Left kidney (tissue), 8 donors: ENCODE data around the gene EML3. TPM values are rescaled to one million over a fixed set of nuclear protein-coding genes. Genes with fewer than 3 reads are reported as not detected.
"Not testable (repeated sequence)": the region's sequence is repeated elsewhere in the genome, so short reads cannot be mapped to it uniquely, and the experiment has no call there.

Source experiments
- DNase-seq: peaks from one replicate; pipeline ENCODE4 v3.0.0-alpha.2; 2013
- long read RNA-seq, 8 donors: transcript quantifications; one replicate each; lab custom pipeline, GENCODE V29; 2026
- polyA plus RNA-seq: library from polyadenylated mRNA; unstranded; fragments of 120-200 nt; gene quantifications from one replicate; pipeline ENCODE4 v1.2.1, GENCODE V29; 2013; ENCODE audit not compliant: insufficient read length

The EML3 gene, protein sequence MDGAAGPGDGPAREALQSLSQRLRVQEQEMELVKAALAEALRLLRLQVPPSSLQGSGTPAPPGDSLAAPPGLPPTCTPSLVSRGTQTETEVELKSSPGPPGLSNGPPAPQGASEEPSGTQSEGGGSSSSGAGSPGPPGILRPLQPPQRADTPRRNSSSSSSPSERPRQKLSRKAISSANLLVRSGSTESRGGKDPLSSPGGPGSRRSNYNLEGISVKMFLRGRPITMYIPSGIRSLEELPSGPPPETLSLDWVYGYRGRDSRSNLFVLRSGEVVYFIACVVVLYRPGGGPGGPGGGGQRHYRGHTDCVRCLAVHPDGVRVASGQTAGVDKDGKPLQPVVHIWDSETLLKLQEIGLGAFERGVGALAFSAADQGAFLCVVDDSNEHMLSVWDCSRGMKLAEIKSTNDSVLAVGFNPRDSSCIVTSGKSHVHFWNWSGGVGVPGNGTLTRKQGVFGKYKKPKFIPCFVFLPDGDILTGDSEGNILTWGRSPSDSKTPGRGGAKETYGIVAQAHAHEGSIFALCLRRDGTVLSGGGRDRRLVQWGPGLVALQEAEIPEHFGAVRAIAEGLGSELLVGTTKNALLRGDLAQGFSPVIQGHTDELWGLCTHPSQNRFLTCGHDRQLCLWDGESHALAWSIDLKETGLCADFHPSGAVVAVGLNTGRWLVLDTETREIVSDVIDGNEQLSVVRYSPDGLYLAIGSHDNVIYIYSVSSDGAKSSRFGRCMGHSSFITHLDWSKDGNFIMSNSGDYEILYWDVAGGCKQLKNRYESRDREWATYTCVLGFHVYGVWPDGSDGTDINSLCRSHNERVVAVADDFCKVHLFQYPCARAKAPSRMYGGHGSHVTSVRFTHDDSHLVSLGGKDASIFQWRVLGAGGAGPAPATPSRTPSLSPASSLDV
- 36.4 TPM for polyA plus RNA-seq
- long read RNA-seq, donor 1 = 0 reads
- long read RNA-seq, donor 2, partial matches to known transcripts = 0 of 6 reads
- long read RNA-seq, donor 2, other reads (novel, unspliced or antisense) = 0 of 6 reads
- long read RNA-seq, donor 3 = 0 reads
- long read RNA-seq, donor 4 = 0 reads
- long read RNA-seq, donor 5, partial matches to known transcripts = 0 of 4 reads
- long read RNA-seq, donor 5, other reads (novel, unspliced or antisense) = 0 of 4 reads
- long read RNA-seq, donor 6, partial matches to known transcripts = 0 of 1 reads
- long read RNA-seq, donor 6, other reads (novel, unspliced or antisense) = 0 of 1 reads
- long read RNA-seq, donor 7, partial matches to known transcripts = 0 of 6 reads
- long read RNA-seq, donor 7, other reads (novel, unspliced or antisense) = 0 of 6 reads
- long read RNA-seq, donor 8, partial matches to known transcripts = 0 of 5 reads
- long read RNA-seq, donor 8, other reads (novel, unspliced or antisense) = 0 of 5 reads

GRCh38 chr11:62612366-62613290 is at the start of gene EML3, which contains the start of gene ROM1:
EML3 (minus strand) TSS chr11:62612775; CDS start chr11:62612457, 318 bp downstream.
ROM1 (plus strand) TSS chr11:62613257; CDS start chr11:62613282, 25 bp downstream.
- DNase-seq = peak; percentile 74

DNA sequence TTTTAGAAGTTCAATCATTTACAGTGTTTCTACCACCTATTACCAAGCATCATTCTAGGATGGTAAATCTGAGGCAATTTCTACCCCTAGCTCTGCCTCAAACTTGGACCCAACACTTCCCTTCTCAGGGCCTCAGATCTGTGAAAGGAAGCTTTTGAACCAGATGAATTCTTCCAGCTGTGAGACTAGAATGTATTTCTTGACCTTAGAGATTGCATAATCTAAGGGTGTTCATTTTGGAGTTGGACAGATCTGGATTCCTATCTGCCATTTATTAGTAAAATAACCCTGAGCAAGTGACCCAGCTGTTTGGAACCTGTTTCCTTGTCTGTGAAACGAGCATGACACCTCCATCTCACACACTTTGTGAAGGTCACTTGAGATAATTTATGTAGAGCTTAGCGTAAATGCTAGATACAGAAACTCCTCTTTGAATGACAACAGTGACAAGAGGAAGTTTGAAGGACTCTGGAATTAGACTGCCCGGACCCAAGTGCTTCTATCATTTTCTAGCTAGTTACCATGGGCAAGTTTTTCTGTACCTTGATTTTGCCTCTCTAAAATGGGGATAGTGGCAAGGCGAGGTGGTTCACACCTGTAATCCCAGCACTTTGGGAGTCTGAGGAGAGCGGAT is 44.3 kb upstream of the EML3 start:
- DNase-seq = no peak

DNA sequence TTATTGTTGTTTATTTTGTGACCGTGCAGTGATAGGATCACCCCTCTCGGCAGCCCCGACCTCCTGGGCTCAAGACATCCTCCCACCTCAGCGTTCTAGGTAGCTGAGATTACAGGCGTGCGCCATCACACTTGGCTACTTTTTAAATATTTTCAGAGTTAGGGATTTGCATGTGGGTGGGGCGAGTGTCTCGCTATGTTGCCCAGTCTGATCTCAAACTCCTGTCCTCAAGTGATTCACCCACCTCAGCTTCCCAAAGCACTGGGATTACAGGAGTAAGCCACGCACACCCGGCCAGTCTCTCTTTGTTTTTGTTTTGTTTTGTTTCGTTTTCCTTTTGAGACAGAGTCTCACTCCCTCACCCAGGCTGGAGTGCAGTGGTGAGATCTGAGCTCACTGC is 41.7 kb upstream of the EML3 start:
- no peak for DNase-seq

GRCh38 chr11:62652161-62653006 is 39.8 kb upstream of the EML3 start:
- no peak for DNase-seq

- DNase-seq = not testable (repeated sequence)
Measured at GRCh38 chr11:62650283-62650682, 37.7 kb upstream of the EML3 start.

GRCh38 chr11:62649486-62649885 is 36.9 kb upstream of the EML3 start:
- DNase-seq = no peak

GRCh38 chr11:62648967-62649364 is 36.4 kb upstream of the EML3 start:
- DNase-seq = no peak

DNA sequence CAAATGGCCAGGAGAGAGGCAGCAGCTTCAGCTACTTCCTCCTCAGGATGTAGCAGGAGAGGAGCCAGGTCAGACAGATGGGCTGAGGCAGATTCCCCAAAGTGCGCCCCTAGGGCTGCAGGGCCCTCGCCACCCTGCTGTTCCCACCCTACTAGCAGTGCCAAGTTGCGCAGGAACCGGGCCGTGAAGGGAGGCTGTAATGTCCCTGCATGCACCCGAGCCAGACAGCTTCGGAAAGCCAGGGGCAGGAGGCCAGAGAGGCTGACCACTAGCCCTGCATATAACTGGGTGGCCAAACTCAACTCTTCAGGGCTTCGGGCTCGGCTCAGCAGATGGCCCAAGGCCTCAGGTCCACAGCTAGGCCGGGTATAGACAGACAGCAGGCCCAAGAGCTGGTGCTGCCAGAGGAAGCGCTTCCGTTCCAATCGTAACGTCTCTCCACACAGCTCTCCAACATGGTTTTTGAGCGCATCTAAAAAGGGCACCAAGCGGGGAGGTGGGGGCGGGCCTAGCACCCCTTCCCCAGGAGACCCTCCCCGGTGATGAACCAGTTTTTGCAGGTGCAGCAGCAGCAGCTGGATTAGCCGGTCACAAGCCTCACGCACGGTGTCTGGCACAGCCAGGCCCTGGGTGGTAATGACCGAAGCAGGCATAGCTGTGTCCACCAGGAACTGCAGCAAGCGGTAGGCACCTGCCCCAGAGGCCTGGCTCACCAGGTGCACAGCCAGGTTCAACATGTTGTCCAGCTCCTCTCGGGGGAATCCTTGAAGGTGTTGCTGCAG is 35.8 kb upstream of the EML3 start:
- DNase-seq = no peak

- no peak for DNase-seq
Measured at GRCh38 chr11:62647609-62648005, 35.0 kb upstream of the EML3 start.

GRCh38 chr11:62646825-62647608 is 34.4 kb upstream of the EML3 start:
- DNase-seq = no peak

GRCh38 chr11:62645946-62646824 is 33.6 kb upstream of the EML3 start, which contains the start of gene GANAB:
GANAB (minus strand) TSS chr11:62646613; CDS start chr11:62646599, 14 bp downstream.
- peak; percentile 99 for DNase-seq

GRCh38 chr11:62645671-62645945 is 33.0 kb upstream of the EML3 start:
- no peak for DNase-seq

GRCh38 chr11:62644220-62644619 is 31.6 kb upstream of the EML3 start:
- no peak for DNase-seq

DNA sequence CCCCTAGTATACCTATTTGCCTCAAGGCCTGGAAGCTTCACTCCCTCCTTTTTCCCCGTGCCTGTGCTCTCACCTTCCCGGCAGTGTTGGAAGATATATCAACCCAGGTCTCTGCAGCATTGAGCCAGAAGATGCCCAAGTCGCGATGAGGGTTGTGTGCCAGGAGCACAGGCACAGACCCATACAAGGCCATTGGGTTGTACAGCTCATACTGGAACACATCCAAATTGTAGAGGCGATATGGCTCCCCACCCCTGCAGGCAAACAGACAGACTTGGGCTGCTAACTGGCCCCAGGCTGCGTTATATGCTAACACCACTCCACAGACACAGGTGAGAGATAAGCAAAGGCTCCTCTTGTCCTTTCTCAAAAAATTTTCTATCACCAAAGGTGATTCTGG is 19.9 kb upstream of the EML3 start:
- DNase-seq = no peak

- no peak for DNase-seq
Measured at GRCh38 chr11:62627713-62628112, 15.1 kb upstream of the EML3 start.

DNA sequence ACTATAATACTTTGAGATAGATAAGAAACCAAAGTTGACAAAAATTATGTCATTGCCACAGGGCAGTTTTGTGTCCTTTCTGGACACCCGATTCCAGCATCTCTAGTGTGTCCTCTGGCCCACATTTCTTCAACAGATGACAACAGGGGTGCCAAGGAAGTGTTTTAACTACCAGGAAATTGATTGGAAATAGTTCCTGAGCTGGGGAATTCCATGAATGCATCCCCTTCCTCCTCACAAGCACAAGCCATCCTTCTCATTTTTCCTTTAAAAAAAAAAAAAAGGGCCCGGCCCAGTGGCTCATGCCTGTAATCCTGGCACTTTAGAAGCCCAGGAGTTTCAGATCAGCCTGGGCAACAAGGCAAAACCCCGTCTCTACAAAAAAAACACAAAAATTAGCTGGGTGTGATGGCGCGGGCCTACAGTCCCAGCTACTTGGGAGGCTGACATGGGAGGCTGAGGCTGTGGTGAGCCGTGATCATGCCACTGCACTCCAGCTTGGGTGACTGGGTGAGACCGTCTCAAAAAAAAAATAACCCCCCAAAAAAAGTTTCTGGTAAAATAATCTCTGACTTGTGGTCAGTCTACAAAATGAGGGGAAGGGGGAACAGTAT is 10.0 kb upstream of the EML3 start:
- no peak for DNase-seq
